Stimulated activated naive CD8-positive, alpha-beta T cell treated with anti-CD3 and anti-CD28 coated beads, Interleukin-15, Interleukin-2, amounts not matched to agents 100 U/mL and 50 U/mL, for 24 hours (primary cell): ENCODE data around the gene ATP6V0E1.

Source experiments
- ATAC-seq: fragments of 150-1000 bp; cut with Tn5 transposase; one replicate; pipeline ENCODE4 v1.10.0; 2021
- DNase-seq: peaks from one replicate; pipeline ENCODE4 v3.0.0; 2021

ATP6V0E1 gene

GRCh38 chr5:172956936-172957335 is 26.6 kb upstream of the ATP6V0E1 start:
- no peak for ATAC-seq
- DNase-seq: no peak

DNA sequence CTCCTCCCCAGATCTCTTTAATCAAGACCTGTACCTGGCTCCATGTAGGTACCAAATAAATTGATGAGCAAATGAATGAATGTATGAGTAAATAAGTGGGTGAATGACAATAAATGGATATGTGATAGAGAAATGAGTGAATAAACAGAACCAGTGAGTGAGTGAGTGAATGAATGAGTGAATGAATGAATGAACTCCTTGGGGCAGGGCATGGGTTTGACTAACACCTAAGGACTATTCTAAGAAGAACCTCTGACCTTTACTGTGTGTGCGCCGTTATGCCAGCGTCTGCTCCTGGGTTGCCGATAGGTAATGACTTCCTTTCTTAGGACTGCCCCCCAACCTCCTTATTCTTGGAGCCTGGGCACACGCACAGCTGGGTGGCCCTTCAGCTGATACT is 26.1 kb upstream of the ATP6V0E1 start:
- DNase-seq: no peak
- no peak for ATAC-seq

GRCh38 chr5:172958331-172959046 is 25.1 kb upstream of the ATP6V0E1 start:
- DNase-seq (peak; percentile 77), ATAC-seq (peak; percentile 76)

DNA sequence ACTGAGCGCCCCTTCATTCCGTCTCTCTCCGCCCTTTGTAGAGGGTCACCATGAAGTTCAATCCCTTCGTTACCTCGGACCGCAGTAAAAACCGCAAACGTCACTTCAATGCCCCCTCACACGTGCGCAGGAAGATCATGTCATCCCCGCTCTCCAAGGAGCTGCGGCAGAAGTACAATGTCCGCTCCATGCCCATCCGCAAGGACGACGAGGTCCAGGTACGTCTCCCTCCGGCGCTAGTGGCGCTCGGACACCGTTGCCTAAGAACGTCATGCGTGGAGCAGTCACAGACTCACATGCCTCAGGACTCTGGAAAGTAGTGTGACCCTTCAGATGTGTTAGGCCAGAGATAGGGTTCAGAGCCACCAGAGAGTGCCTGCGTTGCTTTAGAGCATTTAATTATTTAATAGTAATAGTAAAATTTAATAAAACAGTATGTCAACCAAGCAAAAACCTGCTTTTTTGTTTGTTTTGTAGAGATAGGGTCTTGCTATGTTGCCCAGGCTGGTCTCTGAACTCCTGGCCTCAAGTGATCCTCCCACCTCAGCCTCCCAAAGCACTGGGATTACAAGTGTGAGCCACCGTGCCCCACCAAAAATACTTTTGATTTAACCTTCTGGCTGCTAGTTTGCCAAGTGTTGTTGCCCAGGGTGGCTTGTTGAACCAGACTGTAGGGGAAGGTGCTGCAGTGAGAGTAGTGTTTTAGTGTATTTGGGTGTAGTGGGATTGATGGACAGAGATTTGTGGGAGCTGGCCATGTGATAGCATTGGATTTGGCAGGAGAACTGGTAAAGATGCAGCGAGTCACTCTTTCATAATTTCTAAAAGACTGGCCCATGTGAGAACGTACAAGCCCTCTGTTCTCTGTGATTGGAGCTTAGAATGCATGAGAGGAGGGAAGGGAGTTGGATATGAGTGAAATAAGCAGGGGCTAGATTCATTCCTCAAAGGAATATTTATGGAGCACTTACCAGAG is 23.5 kb upstream of the ATP6V0E1 start:
- peak; percentile 14 for DNase-seq
- no peak for ATAC-seq

- DNase-seq (no peak), ATAC-seq (no peak)
These were observed 13.7 kb upstream of the ATP6V0E1 start for GRCh38 chr5:172969921-172970320.

- DNase-seq (no peak), ATAC-seq (no peak)
These were observed 12.1 kb upstream of the ATP6V0E1 start for GRCh38 chr5:172971482-172971881.

- ATAC-seq: no peak
- no peak for DNase-seq
These were observed 11.0 kb upstream of the ATP6V0E1 start for GRCh38 chr5:172972552-172972951.

DNA sequence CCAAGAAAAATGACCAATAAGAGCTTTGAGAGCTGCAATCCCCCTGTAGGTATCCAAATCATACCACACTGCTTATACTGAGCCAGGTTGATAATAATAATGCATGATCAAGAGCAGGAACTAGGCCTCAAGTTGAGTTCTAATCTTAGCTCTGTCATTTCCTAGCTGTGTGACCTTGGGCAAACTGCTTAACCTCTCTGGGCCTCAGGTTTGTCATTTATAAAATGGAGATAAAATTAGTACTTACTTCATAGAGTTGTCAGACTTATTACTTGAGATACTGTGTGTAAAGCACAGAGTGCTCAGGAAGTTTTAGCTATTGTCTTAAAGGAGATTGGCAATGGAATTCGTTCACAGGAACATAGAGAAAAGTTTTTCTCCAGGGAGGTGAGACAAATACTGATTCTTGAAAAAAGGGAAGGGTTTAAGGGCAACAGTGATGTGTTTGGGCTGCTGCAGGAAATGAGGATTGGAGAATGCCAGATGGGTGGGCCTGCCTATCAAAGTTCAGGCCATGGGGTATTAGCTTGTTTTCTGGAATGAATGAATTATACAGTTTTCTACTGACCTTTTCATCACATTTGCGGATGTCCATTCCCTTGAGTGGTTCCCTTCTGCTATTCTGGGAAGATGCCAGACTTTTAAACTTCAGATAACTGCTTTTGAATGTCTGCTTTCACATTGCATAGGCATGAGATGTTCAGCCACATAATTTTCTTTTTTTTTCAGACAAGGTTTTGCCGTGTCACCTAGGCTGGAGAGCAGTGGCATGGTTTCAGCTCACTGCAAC is 10.2 kb upstream of the ATP6V0E1 start:
- ATAC-seq: no peak

DNA sequence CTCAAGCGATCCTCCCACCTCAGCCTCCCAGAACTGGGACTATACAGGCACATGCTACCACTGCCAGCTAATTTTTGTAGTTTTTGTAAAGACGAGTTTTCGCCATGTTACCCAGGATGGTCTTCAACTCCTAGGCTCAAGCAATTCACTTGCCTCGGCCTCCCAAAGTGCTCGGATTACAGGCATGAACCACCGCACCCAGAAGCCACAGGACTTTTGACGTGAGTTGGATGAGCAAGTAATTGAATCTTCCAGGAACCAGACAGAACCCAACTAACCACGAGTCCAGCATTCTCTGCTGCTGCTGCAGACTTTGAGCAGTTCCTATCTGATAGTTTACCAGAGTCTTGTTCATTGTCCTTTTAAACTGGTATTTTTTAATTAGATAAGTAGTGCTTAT is 9.6 kb upstream of the ATP6V0E1 start:
- DNase-seq: no peak
- no peak for ATAC-seq

More for the DNA sequence above, 10.2 kb upstream of the ATP6V0E1 start:
- no peak for DNase-seq

- DNase-seq (no peak), ATAC-seq (no peak)
These were observed 8.3 kb upstream of the ATP6V0E1 start for GRCh38 chr5:172975289-172975688.

GRCh38 chr5:172979778-172980177 is 3.8 kb upstream of the ATP6V0E1 start:
- ATAC-seq (no peak), DNase-seq (no peak)

GRCh38 chr5:172981931-172982330 is 1.6 kb upstream of the ATP6V0E1 start:
- ATAC-seq (no peak), DNase-seq (no peak)

- peak; percentile 69 for DNase-seq
- peak; percentile 76 for ATAC-seq
These were observed 828 bp downstream of the ATP6V0E1 start for GRCh38 chr5:172984244-172984953.

- DNase-seq: no peak
- ATAC-seq: no peak
These were observed 2.0 kb downstream of the ATP6V0E1 start for GRCh38 chr5:172985596-172985995.

DNA sequence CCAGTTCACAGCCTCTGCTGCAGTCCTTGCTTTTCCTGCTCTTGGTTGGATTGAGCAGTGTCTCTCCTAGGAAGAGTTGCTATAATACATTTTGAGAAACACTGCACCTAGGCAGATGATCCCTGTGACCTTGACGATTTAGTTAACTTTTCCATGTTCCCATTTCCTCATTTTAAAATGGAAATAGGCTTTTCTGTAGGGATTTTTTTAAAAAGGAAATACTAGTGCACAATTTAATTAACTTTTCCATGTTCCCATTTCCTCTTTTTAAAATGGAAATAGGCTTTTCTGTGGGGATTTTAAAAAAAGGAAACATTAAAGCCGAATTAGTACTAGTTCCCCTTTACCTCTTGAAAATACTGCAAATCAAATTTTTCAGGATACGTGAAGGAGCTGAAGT is 4.7 kb downstream of the ATP6V0E1 start:
- DNase-seq: no peak
- no peak for ATAC-seq

- ATAC-seq: no peak
- no peak for DNase-seq
These were observed 7.2 kb downstream of the ATP6V0E1 start for GRCh38 chr5:172990776-172991175.

DNA sequence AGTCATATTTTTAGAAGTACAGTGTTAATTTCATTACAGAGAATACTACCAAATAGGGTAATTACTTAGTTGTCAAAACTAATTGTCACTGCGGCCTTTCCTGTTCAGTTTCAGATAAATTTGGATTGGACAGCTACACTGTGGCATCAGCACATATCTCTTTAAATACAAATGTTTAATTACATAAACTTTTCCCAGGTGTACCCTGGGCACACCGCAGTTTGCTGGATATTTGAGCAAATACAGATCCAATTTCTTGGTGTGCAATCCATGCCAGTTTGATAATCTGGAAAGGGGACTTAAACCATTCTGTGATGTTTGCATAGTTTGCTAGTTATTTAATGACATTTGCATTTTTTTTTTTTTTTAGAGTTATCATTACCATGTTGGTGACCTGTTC is 10.8 kb downstream of the ATP6V0E1 start:
- ATAC-seq (no peak), DNase-seq (no peak)

DNA sequence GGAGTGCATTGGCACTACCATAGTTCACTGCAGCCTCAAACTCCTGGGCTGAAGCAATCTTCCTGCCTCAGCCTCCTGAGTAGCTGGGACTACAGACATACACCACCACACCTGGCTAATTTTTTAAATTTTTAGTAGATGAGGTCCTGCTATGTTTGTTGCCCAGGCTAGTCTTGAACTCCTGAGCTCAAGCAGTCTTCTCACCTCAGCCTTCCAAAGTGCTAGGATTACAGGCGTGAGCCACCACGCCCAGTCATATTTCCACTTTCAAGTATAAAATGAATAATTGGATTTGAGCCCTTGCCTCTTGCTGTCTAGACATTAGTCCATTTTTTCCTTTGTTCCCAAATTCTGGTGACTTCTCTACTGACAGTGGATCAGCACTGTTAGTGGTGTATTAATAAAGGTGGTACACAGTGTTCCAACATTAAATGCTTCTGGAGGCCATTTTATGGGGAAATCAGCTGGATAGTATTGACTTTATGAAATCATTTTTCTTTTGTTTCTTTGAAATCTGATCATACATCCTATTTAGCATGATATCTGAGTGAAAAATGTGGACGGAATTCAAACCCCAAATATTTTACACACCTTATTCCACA is 15.9 kb downstream of the ATP6V0E1 start:
- DNase-seq (no peak), ATAC-seq (peak; percentile 19)

DNA sequence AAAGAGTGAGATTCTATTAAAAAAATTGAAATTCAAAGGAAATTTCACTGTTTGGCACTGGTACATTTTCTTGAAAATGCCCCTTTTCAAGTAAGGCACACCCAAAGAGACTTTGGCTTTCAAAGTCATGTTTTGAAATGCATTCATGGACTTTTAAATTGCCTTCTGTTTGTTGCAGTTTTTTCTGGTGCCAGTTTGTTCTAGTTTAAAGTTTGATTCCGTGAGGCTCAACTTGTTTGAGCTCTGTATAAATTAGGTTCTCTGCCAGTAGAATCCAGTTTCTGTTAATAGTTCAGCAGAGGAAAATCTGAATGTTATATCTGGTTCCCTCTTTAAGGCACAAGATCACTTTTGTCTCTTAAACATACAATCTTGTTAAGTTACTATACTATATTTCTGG is 16.4 kb downstream of the ATP6V0E1 start:
- DNase-seq (no peak), ATAC-seq (no peak)

DNA sequence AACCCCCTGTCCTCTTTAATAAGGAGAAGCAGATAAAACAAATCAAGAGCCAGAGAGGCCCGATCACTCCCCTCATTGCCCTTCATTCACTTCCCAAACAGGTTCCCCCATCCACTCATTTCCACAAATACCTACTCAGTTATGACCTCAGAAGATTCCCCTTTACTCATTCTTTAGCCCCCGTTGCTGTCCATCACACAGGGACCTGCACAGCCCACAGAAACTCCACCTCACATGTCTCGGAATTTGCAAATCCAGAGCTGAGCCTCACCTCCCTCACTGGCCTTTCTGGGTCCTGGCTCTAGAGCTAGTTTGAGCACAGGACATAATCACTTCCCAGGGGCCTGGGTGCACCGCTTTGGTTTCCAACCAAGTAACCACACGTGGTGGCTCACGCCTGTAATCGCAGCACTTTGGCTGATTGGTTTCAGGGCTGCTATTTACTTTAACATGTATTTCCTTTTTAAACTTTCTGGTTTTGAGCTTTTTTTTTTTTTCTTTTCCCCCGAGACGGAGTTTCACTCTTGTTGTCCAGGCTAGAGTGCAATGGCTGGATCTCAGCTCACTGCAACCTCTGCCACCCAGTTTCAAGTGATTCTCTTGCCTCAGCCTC is 17.8 kb downstream of the ATP6V0E1 start:
- ATAC-seq (peak; percentile 77), DNase-seq (peak; percentile 46)

DNA sequence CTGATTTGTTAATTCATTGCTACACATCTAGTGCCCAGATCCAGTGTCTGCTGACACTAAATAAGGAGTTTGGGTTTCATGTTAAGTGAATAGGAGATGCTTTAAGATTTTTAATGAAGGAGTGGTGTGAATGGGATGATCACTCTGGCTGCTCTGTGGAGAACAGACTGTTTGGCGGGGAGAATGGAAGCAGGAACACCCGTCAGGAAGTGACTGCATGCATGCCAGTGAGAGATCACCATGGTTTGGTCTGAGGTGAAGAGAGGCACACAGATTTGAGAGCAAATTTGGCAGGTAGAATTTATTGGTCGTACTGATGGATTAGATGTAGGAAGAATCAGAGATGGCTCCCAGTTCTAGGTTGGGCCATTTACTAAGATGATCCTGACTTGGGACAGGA is 19.8 kb downstream of the ATP6V0E1 start:
- DNase-seq (no peak), ATAC-seq (no peak)
